Superior temporal gyrus (tissue), 1 donor: ENCODE measurements around the gene EFNA3.

Experiments
- DNase-seq: peaks from one replicate; pipeline ENCODE4 v3.0.0-alpha.2; 2016; ENCODE audit errors: extremely low spot score

The EFNA3 gene

GRCh38 chr1:155083865-155084721 lies 5.5 kb downstream of the EFNA3 start:
- DNase-seq = peak; percentile 69

GRCh38 chr1:155084722-155085503 lies 6.3 kb downstream of the EFNA3 start:
- DNase-seq = peak; percentile 95

GRCh38 chr1:155085504-155086127 lies 7.0 kb downstream of the EFNA3 start:
- no peak for DNase-seq

GRCh38 chr1:155086128-155086741 lies 7.6 kb downstream of the EFNA3 start:
- peak; percentile 57 for DNase-seq

- no peak for DNase-seq
These were observed 8.4 kb downstream of the EFNA3 start for GRCh38 chr1:155086856-155087535.

- peak; percentile 88 for DNase-seq
These were observed 12.7 kb downstream of the EFNA3 start for GRCh38 chr1:155091071-155092051.

GRCh38 chr1:155092131-155092530 lies 13.5 kb downstream of the EFNA3 start:
- DNase-seq = no peak

- no peak for DNase-seq
These were observed 14.0 kb downstream of the EFNA3 start for GRCh38 chr1:155092641-155093040.

GRCh38 chr1:155093911-155094621 lies 15.4 kb downstream of the EFNA3 start:
- peak; percentile 80 for DNase-seq

- no peak for DNase-seq
These were observed 15.9 kb downstream of the EFNA3 start for GRCh38 chr1:155094622-155094948.

GRCh38 chr1:155099331-155099730 lies 20.7 kb downstream of the EFNA3 start:
- no peak for DNase-seq

GRCh38 chr1:155103325-155103724 lies 24.7 kb downstream of the EFNA3 start:
- no peak for DNase-seq

GRCh38 chr1:155104605-155105534 lies 26.2 kb downstream of the EFNA3 start:
- DNase-seq = no peak

GRCh38 chr1:155105604-155106011 lies 27.0 kb downstream of the EFNA3 start:
- no peak for DNase-seq

GRCh38 chr1:155106862-155107261 lies 28.2 kb downstream of the EFNA3 start:
- DNase-seq = no peak

- DNase-seq = no peak
These were observed 28.9 kb downstream of the EFNA3 start for GRCh38 chr1:155107309-155108264.

GRCh38 chr1:155108296-155108695 lies 29.7 kb downstream of the EFNA3 start:
- DNase-seq = no peak
